Activated CD4-positive, CD25-positive, alpha-beta regulatory T cell (primary cell): ENCODE data around the gene HEPACAM2.

Experiments
- DNase-seq, 4 experiments: peaks; one replicate each; lab custom pipeline; 2025; lab: John Stamatoyannopoulos, UW

HEPACAM2 gene

DNA sequence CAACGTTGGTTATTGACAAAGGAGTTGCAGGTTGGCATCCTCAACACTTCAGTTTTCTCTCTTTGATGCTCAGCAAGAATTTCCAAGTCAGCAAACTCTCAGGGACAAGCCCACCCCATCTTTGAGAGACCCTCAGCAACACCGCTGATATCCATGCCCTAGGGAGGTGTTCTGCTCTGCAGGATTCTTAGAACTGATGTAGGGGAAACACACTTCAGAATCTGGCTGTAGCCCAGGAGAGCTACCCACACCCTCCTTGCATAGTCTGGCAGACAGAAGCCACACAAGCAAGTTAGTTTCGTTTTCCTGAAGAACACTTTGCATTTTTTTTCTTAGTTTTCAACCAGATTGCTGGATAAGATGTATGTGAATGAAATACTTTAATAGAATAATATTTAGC is 78.9 kb downstream of the HEPACAM2 start:
- peak in 1 of 4 experiments; percentile 3 for DNase-seq

DNA sequence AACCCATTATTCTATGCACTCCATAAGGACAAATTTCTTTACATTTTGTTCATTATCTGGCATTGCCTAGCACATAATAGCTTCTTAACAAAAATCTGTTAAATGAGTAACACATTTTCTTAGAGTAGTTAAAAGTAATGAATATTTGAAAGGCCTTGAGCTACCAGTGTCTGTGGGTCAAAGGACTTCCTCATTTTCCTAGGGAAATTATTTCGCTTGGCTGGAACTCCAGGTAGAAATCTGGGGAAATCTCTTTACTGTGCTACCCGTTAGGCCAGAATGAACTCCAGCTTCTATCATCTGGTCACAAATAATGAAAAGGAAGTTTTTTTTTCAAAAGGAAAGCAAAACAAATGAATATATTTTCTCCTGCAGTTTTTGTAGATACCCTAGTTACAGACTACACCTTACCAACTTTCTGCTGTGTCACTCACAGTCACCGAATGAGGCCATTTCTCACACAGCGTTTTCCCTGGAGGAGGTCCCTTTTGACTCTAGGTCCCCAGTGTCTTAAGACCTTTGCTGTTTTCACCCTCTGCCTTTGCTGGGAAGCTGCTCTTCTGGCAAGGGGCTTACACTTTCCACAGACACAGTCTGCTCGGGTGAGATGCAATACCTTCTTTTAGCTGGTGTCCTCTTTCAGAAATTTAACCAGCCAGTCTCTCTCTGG is 79.7 kb downstream of the HEPACAM2 start:
- no peak for DNase-seq

DNA sequence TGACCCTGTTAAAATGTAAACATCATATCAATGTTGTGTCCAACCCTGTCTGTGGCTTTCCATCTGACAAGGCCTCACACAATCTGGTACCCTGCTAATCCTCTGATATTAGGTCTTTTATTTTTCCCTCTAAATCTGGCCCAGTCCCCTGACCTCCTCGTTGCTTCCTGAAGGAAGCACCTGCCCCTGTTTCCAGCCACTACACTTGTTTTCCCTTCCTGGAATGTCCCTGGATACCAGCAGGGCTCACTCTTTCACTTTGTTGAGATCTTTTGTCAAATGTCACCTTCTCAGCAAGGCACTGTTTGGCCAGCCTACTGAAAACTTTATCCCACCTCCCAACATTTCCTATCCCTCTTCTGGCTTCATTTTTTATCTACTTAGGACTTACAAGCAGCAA is 80.2 kb downstream of the HEPACAM2 start:
- no peak for DNase-seq

DNA sequence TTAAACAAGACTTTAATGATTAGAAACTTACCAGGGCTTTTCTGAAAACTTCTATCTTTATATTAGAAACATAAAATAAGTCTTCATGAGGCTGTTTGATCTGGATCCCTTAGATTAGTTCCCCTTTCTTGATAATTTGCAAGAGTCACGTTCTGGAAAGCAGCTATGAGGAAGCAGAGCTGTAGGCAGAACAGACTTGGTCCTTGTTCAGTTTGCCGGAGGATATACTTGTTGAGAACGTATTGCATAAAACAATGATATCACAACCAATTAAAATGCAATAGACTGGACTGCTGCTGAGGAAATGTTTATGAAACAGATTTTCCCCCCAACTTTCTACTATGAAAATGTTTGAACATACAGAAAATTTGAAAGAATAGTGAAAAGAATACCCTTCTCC is 80.9 kb downstream of the HEPACAM2 start:
- no peak for DNase-seq

DNA sequence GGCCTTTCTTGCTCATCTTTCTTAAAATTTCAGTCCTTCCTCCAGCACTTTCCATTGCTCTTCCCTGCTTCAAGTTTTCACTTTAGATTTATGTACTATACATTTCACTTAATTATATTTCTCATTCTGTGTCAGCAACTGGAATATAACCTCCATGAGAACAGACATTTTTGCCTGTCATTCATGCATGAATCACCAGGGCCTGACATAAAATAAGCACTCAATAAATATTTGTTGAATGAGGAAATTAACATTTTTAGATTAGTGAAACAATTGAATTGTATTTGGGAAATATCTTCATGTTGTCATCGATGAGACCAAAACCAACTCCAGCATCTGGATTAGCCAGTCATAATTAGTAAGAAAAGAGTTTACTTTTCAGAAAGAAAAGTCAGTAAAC is 84.1 kb downstream of the HEPACAM2 start:
- no peak for DNase-seq

DNA sequence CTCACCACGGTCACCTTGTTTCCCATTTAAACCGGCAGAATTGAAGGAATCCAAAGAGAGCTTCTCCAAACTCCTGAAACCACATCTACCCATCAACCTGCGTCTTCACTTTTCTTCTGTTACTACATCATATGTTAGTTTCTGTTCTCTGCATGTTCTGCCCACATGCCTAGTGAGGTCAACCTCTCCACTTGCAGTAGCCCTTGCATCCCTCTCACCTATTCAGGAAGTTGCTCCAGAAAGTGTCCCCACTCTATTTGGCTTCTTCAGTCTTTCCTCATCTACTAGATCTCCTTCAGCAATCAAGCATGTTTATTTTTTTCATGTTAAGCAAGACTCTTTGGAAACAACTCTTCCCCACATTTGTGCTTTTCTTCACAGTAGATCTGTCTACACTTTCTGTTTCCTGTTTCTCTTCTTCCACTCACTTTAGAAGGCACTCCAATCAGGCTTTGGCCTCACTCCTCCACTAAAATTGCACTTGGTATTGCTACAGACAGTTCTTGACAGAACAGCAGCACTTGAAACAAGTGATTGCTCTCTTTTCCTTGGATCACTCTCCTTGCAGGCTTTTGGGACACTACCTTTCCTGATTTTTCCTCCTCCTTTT is 85.6 kb downstream of the HEPACAM2 start:
- DNase-seq = no peak

DNA sequence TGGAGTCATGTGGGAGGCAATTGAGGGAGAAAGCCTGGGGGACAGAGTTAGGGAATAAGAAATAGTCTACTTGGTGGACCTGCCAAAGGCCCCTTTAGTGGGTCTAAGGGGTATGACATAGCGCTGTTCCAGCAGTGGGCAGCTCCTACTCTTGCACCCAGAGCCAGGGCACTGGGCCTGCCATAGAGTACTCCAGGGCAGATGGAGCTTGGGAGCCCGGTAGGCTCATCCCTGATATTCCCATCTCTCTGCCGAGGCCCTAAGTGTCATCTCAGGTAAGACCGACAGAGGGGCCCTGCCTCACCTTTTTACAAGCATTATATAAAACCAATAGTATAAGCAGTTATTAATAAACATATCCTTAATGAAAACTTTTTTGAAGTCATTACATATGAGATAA is 87.7 kb downstream of the HEPACAM2 start:
- DNase-seq = no peak
